Measurements from ENCODE around the gene SLC25A11. TPM values are rescaled to one million over a fixed set of nuclear protein-coding genes. Genes with fewer than 3 reads are reported as not detected.
"Not testable (repeated sequence)": the region's sequence is repeated elsewhere in the genome, so short reads cannot be mapped to it uniquely, and the experiment has no call there.

The SLC25A11 gene
- total RNA-seq, 1 donor from 2014 or later, result 47.5 TPM

DNA sequence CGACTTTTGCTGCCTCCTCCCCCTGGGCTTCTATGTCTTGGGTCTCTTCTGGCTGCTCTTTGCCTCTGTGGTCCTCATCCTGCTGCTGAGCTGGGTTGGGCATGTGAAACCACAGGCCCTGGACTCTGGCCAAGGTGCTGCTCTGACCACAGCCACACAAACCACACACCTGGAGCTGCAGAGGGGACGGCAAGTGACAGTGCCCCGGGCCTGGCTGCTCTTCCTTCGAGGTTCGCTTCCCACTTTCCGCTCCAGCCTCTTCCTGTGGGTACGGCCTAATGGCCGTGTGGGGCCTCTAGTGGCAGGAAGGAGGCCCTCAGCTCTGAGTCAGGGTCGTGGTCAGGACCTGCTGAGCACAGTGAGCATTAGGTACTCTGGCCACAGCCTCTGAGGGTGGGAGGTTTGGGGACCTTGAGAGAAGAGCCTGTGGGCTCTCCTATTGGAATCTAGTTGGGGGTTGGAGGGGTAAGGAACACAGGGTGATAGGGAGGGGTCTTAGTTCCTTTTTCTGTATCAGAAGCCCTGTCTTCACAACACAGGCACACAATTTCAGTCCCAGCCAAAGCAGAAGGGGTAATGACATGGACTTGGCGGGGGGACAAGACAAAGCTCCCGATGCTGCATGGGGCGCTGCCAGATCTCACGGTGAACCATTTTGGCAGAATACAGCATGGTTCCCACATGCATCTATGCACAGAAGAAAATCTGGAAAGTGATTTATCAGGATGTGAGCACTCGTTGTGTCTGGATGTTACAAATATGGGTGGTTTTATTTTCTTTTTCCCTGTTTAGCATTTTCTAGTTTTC, 5.5 kb downstream of the SLC25A11 start:
- Mint-ChIP-seq H3K4me1 (ENCODE audit: unreplicated experiment) (peaks cover 20% of the 10 kb centered on the region), H3K27me3 (ENCODE audit: unreplicated experiment) (peaks cover 11% of the 10 kb centered on the region), H3K36me3 (ENCODE audit: low read depth, unreplicated experiment) (peaks cover 15% of the 10 kb centered on the region), H3K9me3 (ENCODE audit: unreplicated experiment) (no peaks in the 10 kb centered on the region), H3K27ac (ENCODE audit: unreplicated experiment) (peak overlapping the region; percentile 81), H3K4me3 (ENCODE audit: unreplicated experiment) (peak overlapping the region; percentile 77)
- peak; percentile 52 for DNase-seq (ENCODE audit: low spot score)
- TF ChIP-seq CTCF (IDR thresholded peaks at IDR 0.05; ENCODE audit: unreplicated experiment), result no peak

- TF ChIP-seq CTCF (IDR thresholded peaks at IDR 0.05; ENCODE audit: unreplicated experiment), result no peak
- peak overlapping the region; percentile 81 for H3K27ac Mint-ChIP-seq (ENCODE audit: unreplicated experiment)
- peak overlapping the region; percentile 70 for H3K4me3 Mint-ChIP-seq (ENCODE audit: unreplicated experiment)
These were observed 6.2 kb downstream of the SLC25A11 start for GRCh38 chr17:4933646-4934045.

DNA sequence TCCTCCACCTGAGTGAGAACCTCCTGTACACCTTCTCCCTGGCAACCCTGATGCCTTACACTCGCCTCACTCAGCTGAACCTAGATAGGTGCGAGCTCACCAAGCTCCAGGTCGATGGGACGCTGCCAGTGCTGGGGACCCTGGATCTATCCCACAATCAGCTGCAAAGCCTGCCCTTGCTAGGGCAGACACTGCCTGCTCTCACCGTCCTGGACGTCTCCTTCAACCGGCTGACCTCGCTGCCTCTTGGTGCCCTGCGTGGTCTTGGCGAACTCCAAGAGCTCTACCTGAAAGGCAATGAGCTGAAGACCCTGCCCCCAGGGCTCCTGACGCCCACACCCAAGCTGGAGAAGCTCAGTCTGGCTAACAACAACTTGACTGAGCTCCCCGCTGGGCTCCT, 7.1 kb downstream of the SLC25A11 start:
- Mint-ChIP-seq H3K4me1 (ENCODE audit: unreplicated experiment) (peaks cover 19% of the 10 kb centered on the region), H3K27ac (ENCODE audit: unreplicated experiment) (peak overlapping the region; percentile 30), H3K27me3 (ENCODE audit: unreplicated experiment) (peaks cover 12% of the 10 kb centered on the region), H3K4me3 (ENCODE audit: unreplicated experiment) (no peak overlapping the region), H3K36me3 (ENCODE audit: low read depth, unreplicated experiment) (peaks cover 19% of the 10 kb centered on the region), H3K9me3 (ENCODE audit: unreplicated experiment) (no peaks in the 10 kb centered on the region)
- no peak for DNase-seq (ENCODE audit: low spot score)
- TF ChIP-seq CTCF (IDR thresholded peaks at IDR 0.05; ENCODE audit: unreplicated experiment), result no peak

More at GRCh38 chr17:4933646-4934045, 6.2 kb downstream of the SLC25A11 start:
- no peaks in the 10 kb centered on the region for H3K9me3 Mint-ChIP-seq (ENCODE audit: unreplicated experiment)
- peaks cover 19% of the 10 kb centered on the region for H3K36me3 Mint-ChIP-seq (ENCODE audit: low read depth, unreplicated experiment)
- peaks cover 19% of the 10 kb centered on the region for H3K4me1 Mint-ChIP-seq (ENCODE audit: unreplicated experiment)
- H3K27me3 Mint-ChIP-seq (ENCODE audit: unreplicated experiment), result peaks cover 13% of the 10 kb centered on the region
- no peak for DNase-seq (ENCODE audit: low spot score)

DNA sequence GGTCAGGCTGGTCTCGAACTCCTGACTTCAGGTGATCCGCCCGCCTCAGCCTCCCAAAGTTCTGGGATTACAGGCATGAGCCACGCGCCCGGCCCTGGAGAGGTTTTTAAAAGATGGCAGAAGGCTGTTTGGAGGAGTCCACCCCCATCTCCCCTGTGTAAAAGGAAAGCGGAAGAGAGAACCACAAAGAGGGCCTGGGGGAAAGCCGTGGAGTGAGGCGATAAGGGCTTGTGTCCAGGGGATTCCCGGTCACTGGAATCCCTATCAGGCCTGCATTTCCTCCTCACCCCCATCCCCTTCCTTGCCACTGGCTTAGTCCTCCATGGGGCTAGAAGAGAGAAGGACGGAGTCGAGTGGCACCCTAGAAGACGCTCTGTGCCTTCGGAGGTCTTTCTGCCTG, 7.9 kb downstream of the SLC25A11 start, which contains the start of gene GP1BA:
TSS of gene GP1BA (plus strand) at position 315 of the 400 bp plus-strand sequence. CDS start 328 bp downstream, outside the sequence.
- Mint-ChIP-seq H3K9me3 (ENCODE audit: unreplicated experiment) (no peaks in the 10 kb centered on the region), H3K4me1 (ENCODE audit: unreplicated experiment) (peaks cover 19% of the 10 kb centered on the region), H3K27me3 (ENCODE audit: unreplicated experiment) (peaks cover 12% of the 10 kb centered on the region), H3K36me3 (ENCODE audit: low read depth, unreplicated experiment) (peaks cover 23% of the 10 kb centered on the region), H3K27ac (ENCODE audit: unreplicated experiment) (peak within 1 kb of the TSS; percentile 30), H3K4me3 (ENCODE audit: unreplicated experiment) (peak within 1 kb of the TSS; percentile 13)
- DNase-seq (ENCODE audit: low spot score), result no peak
- no peak for TF ChIP-seq CTCF (IDR thresholded peaks at IDR 0.05; ENCODE audit: unreplicated experiment)

- peaks cover 23% of the 10 kb centered on the region for H3K36me3 Mint-ChIP-seq (ENCODE audit: low read depth, unreplicated experiment)
- H3K4me3 Mint-ChIP-seq (ENCODE audit: unreplicated experiment), result peak overlapping the region; percentile 65
- TF ChIP-seq CTCF (IDR thresholded peaks at IDR 0.05; ENCODE audit: unreplicated experiment), result no peak
- no peak for DNase-seq (ENCODE audit: low spot score)
- no peak overlapping the region for H3K27ac Mint-ChIP-seq (ENCODE audit: unreplicated experiment)
- H3K4me1 Mint-ChIP-seq (ENCODE audit: unreplicated experiment), result peaks cover 10% of the 10 kb centered on the region
- H3K9me3 Mint-ChIP-seq (ENCODE audit: unreplicated experiment), result no peaks in the 10 kb centered on the region
- H3K27me3 Mint-ChIP-seq (ENCODE audit: unreplicated experiment), result peaks cover 6% of the 10 kb centered on the region
These were observed 11.0 kb downstream of the SLC25A11 start for GRCh38 chr17:4928881-4929280.

- not testable (repeated sequence) for H3K9me3 Mint-ChIP-seq (ENCODE audit: unreplicated experiment); DNase-seq (ENCODE audit: low spot score); H3K4me1 Mint-ChIP-seq (ENCODE audit: unreplicated experiment); H3K27me3 Mint-ChIP-seq (ENCODE audit: unreplicated experiment); H3K27ac Mint-ChIP-seq (ENCODE audit: unreplicated experiment)
- Mint-ChIP-seq H3K36me3 (ENCODE audit: low read depth, unreplicated experiment) (peaks cover 23% of the 10 kb centered on the region), H3K4me3 (ENCODE audit: unreplicated experiment) (peak overlapping the region; percentile 3)
These were observed 13.1 kb downstream of the SLC25A11 start for GRCh38 chr17:4926577-4927335.

Measured in endothelial cell (in vitro differentiated cells).